Bronchial epithelial cell (primary cell): ENCODE measurements around the gene PCNX2. TPM values are rescaled to one million over a fixed set of nuclear protein-coding genes. Genes with fewer than 3 reads are reported as not detected.
"Not testable (repeated sequence)": the region's sequence is repeated elsewhere in the genome, so short reads cannot be mapped to it uniquely, and the experiment has no call there.

Experiments
- DNase-seq: peaks from one replicate; pipeline ENCODE4 v3.0.0-alpha.2; 2010; ENCODE audit warnings: low read depth
- FAIRE-seq: peaks from 2 replicates; lab custom pipeline; 2011; peaks lifted over from hg19 to GRCh38; lab: Jason Lieb, UNC
- H3K27me3 ChIP-seq: 2 replicates; pipeline ENCODE4 v1.5.1; 2011; ENCODE audit warnings: low read length; ENCODE audit not compliant: control insufficient read depth, insufficient read depth
- H3K36me3 ChIP-seq: 2 replicates; pipeline ENCODE4 v1.5.1; 2011; ENCODE audit warnings: low read length; ENCODE audit not compliant: control insufficient read depth, insufficient read depth
- H3K4me3 ChIP-seq: 2 replicates; pipeline ENCODE4 v1.5.1; 2011; ENCODE audit warnings: mild to moderate bottlenecking, low read depth, low read length, control low read depth
- CTCF ChIP-seq: IDR thresholded peaks from 2 replicates; pipeline ENCODE4 v1.5.1; 2011; ENCODE audit warnings: mild to moderate bottlenecking, moderate library complexity, low read length, control low read depth, inconsistent platforms; ENCODE audit not compliant: insufficient read depth, severe bottlenecking
- total RNA-seq: library from RNA; depleted of rRNA; stranded (reverse); fragments of >200 nt; gene quantifications from 2 replicates; pipeline ENCODE4 v1.2.1, GENCODE V29; 2014

The PCNX2 gene
- total RNA-seq, 1 donor from 2014 or later = 30.3 TPM

- TF ChIP-seq CTCF = no peak
- no peak for FAIRE-seq
Measured at GRCh38 chr1:233005156-233005555, 290.4 kb downstream of the PCNX2 start.

GRCh38 chr1:233004451-233004850 is 291.1 kb downstream of the PCNX2 start:
- TF ChIP-seq CTCF = no peak
- FAIRE-seq = no peak
- Histone ChIP-seq H3K27me3 (no peaks in the 10 kb centered on the region), H3K4me3 (no peak overlapping the region), H3K36me3 (peaks cover 10% of the 10 kb centered on the region)
- no peak for DNase-seq

More at GRCh38 chr1:233005156-233005555, 290.4 kb downstream of the PCNX2 start:
- no peaks in the 10 kb centered on the region for H3K27me3 ChIP-seq
- DNase-seq = no peak
- H3K4me3 ChIP-seq = no peak overlapping the region
- peaks cover 7% of the 10 kb centered on the region for H3K36me3 ChIP-seq

GRCh38 chr1:233003638-233004037 is 291.9 kb downstream of the PCNX2 start:
- not testable (repeated sequence) for H3K4me3 ChIP-seq, DNase-seq, H3K27me3 ChIP-seq, FAIRE-seq
- peaks cover 11% of the 10 kb centered on the region for H3K36me3 ChIP-seq

GRCh38 chr1:232999956-233000625 is 295.4 kb downstream of the PCNX2 start:
- DNase-seq (no peak), FAIRE-seq (peak; percentile 52)
- Histone ChIP-seq H3K36me3 (peaks cover 10% of the 10 kb centered on the region), H3K4me3 (no peak overlapping the region), H3K27me3 (no peaks in the 10 kb centered on the region)
- TF ChIP-seq CTCF = no peak

- FAIRE-seq (peak; percentile 86), DNase-seq (no peak)
- no peaks in the 10 kb centered on the region for H3K27me3 ChIP-seq
- H3K36me3 ChIP-seq = peaks cover 10% of the 10 kb centered on the region
- no peak overlapping the region for H3K4me3 ChIP-seq
- no peak for TF ChIP-seq CTCF
Measured at GRCh38 chr1:232998646-232999045, 296.9 kb downstream of the PCNX2 start.

GRCh38 chr1:232998138-232998537 is 297.4 kb downstream of the PCNX2 start:
- DNase-seq = no peak
- H3K27me3 ChIP-seq = no peaks in the 10 kb centered on the region
- FAIRE-seq = no peak
- TF ChIP-seq CTCF = no peak
- H3K36me3 ChIP-seq = peaks cover 10% of the 10 kb centered on the region
- H3K4me3 ChIP-seq = no peak overlapping the region
